B cell (primary cell): ENCODE data around the gene TICAM1.

Source experiments
- CTCF ChIP-seq: fragments of 200-600 bp; IDR thresholded peaks from one replicate; pipeline ENCODE4 v1.8.0; 2022; ENCODE audit warnings: antibody characterized with exemption, mild to moderate bottlenecking
- EZH2 ChIP-seq: IDR thresholded peaks from 2 replicates; pipeline ENCODE4 v1.6.1; 2012; ENCODE audit warnings: borderline replicate concordance, low read depth, mild to moderate bottlenecking, moderate library complexity, low read length; ENCODE audit not compliant: insufficient read depth, poor library complexity, severe bottlenecking

GRCh38 chr19:4843647-4843965 lies 12.1 kb upstream of the TICAM1 start:
- no peak for TF ChIP-seq CTCF
- no peak for TF ChIP-seq EZH2
